Measurements from ENCODE around the gene PPP2R5A.
"Not testable (repeated sequence)": the region's sequence is repeated elsewhere in the genome, so short reads cannot be mapped to it uniquely, and the experiment has no call there.

Gene PPP2R5A

DNA sequence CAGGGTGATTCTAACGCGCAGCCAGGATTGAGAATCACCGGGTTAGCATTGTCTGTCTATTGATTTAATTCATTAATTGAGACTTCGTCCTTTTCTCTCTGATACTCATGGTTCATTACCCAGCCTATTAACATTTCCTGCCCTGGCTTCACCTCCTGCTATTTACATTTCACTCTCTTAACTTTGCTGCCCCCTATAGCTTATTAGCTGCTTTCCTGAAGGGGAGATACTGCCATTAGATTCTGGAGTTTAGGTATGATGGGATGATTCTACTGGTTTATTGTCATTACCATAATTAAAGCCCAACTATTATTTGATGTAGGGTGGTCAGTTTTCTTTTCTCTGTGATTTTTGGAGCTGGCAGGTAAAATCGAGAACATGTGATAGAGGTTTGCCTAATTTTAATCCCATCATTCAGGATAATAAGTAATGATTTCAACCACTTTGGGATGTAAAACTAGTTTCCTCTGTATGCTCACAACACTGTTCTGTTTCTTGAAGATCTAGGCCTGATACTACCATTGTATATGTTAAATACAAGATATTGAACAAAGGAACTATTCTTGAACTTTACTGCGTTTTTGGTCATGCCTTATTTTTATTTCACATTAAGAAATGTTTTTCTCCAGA is 6.4 kb downstream of the PPP2R5A start:
- H3K9ac ChIP-seq (ENCODE audit: low read length) = no peak overlapping the region
- no peak overlapping the region for H3K4me3 ChIP-seq (ENCODE audit: low read length)
- H3K27me3 ChIP-seq (ENCODE audit: control insufficient read depth, insufficient read depth, low read length) = no peaks in the 10 kb centered on the region
- H3K4me1 ChIP-seq (ENCODE audit: control insufficient read depth, insufficient read depth, low read length) = peaks cover 11% of the 10 kb centered on the region
- no peak overlapping the region for H3K27ac ChIP-seq (ENCODE audit: low read depth, low read length)
- H3K36me3 ChIP-seq (ENCODE audit: control insufficient read depth, insufficient read depth, low read length) = no peaks in the 10 kb centered on the region

DNA sequence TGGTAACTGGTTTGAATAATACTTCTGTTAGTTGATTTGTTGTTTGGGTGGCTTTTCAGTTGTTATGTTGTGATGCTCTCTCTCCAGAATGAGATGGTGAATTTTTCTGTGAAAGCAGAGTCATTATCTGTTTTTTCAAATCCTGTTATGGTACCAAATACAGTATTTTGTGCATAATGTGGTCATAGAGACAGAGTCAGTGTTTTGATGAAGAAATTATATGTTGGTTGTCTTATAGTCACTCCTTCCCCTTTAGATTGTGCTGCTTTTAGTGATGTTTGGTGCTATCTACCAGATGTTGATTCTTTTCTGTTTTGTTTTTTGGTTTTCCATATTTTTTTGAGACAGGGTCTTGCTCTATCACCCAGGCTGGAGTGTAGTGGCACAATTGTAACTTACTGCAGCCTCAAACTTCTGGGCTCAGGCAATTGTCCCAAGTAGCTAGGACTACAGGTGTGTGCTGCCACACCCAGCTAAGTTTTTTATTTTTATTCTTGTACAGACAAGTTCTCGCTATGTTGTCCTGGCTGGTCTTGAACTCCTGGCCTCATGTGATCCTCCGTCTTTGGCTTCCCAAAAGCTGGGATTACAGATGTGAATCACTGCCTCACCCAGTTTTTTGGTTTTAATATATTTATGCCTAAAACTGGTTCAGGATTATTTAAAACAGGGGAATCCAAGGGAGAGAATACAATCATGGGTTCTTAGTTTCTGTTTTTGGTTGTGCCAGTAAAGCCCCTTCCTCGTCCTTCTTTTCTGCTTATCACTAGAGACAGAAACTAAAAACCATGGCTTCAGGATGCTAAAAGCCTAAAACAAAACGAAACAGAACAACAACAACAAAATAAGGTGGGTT is 7.3 kb downstream of the PPP2R5A start:
- Histone ChIP-seq H3K9ac (ENCODE audit: low read length) (no peak overlapping the region), H3K27ac (ENCODE audit: low read depth, low read length) (no peak overlapping the region), H3K4me1 (ENCODE audit: control insufficient read depth, insufficient read depth, low read length) (peaks cover 8% of the 10 kb centered on the region), H3K36me3 (ENCODE audit: control insufficient read depth, insufficient read depth, low read length) (no peaks in the 10 kb centered on the region), H3K4me3 (ENCODE audit: low read length) (no peak overlapping the region), H3K27me3 (ENCODE audit: control insufficient read depth, insufficient read depth, low read length) (no peaks in the 10 kb centered on the region)

DNA sequence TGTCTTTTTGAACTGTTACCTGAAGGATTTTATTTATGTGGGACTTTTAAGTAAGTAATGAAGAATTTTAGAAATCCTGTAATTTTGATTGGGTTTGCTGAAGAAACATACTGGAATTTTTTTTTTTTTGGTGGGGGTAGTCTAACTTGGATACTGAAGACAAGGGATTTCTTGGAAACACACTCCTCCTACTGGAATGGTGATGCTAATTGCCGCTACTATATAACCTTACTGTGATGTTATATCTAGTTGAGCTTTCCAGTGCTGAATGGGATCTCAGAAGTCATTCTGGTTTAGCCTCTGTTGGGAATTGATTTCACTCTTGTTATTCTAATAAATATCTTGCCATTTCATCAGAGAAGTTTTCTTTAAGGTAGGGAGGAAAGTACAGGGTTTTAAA is 8.4 kb downstream of the PPP2R5A start:
- Histone ChIP-seq H3K27me3 (ENCODE audit: control insufficient read depth, insufficient read depth, low read length) (no peaks in the 10 kb centered on the region), H3K27ac (ENCODE audit: low read depth, low read length) (no peak overlapping the region), H3K4me3 (ENCODE audit: low read length) (no peak overlapping the region), H3K36me3 (ENCODE audit: control insufficient read depth, insufficient read depth, low read length) (no peaks in the 10 kb centered on the region), H3K9ac (ENCODE audit: low read length) (no peak overlapping the region), H3K4me1 (ENCODE audit: control insufficient read depth, insufficient read depth, low read length) (peaks cover 2% of the 10 kb centered on the region)

DNA sequence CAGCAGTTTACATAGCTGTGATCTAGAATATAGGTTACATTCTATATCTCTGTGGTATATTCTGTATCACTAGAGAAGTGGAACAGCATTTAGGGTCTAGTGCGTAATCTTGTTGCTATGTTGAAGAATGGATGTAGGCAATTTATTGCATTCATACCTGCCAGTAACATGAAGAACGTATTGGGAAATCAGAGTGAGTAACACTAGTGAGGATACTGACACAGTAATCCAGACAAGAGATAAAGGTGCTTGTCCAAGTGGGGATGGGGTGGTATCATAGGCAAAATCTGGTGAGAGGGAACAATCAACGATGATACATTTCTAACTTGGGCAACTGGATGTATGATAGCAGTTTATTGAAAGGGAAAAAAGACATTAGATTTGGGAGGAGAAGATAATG is 9.8 kb downstream of the PPP2R5A start:
- Histone ChIP-seq H3K9ac (ENCODE audit: low read length) (no peak overlapping the region), H3K27ac (ENCODE audit: low read depth, low read length) (no peak overlapping the region), H3K4me1 (ENCODE audit: control insufficient read depth, insufficient read depth, low read length) (no peaks in the 10 kb centered on the region), H3K4me3 (ENCODE audit: low read length) (no peak overlapping the region), H3K27me3 (ENCODE audit: control insufficient read depth, insufficient read depth, low read length) (no peaks in the 10 kb centered on the region), H3K36me3 (ENCODE audit: control insufficient read depth, insufficient read depth, low read length) (no peaks in the 10 kb centered on the region)

DNA sequence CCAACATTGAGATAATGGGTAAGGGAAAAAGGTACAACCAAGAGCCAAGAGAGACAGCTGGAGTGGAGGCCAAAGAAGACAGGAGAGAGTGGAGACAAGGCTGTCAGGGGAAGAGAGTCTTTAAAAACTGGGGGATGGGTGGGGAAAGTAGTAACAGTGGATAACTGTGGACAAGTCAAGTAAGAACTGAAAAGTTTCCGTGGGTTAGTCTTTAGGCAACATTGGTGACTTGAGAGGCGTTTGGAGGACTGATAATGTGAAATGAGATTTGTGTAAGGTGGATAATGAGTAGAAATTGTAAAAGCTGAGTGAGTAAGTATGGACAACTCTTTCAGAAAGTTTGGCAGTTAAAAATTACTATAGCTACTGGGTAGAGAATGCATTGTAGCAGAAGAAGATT is 10.4 kb downstream of the PPP2R5A start:
- no peaks in the 10 kb centered on the region for H3K4me1 ChIP-seq (ENCODE audit: control insufficient read depth, insufficient read depth, low read length)
- no peak overlapping the region for H3K4me3 ChIP-seq (ENCODE audit: low read length)
- H3K36me3 ChIP-seq (ENCODE audit: control insufficient read depth, insufficient read depth, low read length) = no peaks in the 10 kb centered on the region
- H3K27me3 ChIP-seq (ENCODE audit: control insufficient read depth, insufficient read depth, low read length) = no peaks in the 10 kb centered on the region
- no peak overlapping the region for H3K27ac ChIP-seq (ENCODE audit: low read depth, low read length)
- H3K9ac ChIP-seq (ENCODE audit: low read length) = no peak overlapping the region

DNA sequence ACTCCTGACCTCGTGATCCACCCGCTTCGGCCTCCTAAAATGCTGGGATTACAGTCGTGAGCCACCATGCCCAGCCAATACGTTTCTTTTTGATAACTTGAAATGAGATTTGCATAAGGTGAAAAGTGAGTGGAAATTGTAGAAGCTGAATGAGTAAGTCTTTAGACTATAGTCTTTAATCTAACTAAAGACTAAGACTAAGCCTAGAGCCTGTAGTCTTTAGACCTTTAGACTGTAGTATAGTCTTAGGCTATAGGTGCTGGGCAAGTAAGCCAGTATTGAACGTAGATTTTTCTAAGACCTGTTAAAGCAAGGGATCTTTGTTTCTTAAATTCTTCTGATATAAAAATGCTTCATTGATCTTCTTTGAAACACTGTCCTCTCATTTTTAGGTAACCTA is 12.1 kb downstream of the PPP2R5A start:
- Histone ChIP-seq H3K27me3 (ENCODE audit: control insufficient read depth, insufficient read depth, low read length) (no peaks in the 10 kb centered on the region), H3K9ac (ENCODE audit: low read length) (no peak overlapping the region), H3K4me1 (ENCODE audit: control insufficient read depth, insufficient read depth, low read length) (peaks cover 4% of the 10 kb centered on the region), H3K27ac (ENCODE audit: low read depth, low read length) (no peak overlapping the region), H3K36me3 (ENCODE audit: control insufficient read depth, insufficient read depth, low read length) (no peaks in the 10 kb centered on the region), H3K4me3 (ENCODE audit: low read length) (no peak overlapping the region)

DNA sequence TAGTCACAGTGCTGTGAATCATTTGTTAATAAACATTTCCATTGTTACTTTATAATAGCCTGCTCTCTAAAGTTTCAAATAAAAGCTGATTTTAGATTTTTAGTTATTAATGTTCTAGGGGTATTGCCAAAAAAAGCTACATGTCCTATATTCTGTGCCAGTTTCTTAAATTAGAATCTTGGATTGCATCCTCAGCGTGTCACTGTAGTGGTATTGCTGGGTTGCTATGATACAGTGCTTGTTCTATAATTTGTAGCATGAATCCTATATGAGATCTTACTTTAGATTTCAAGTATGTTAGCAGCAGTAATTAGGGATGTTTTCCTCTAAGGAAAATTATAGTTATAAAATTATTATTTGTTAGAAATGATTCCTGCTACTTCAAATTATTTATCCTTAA is 16.4 kb downstream of the PPP2R5A start:
- no peak overlapping the region for H3K27ac ChIP-seq (ENCODE audit: low read depth, low read length)
- H3K36me3 ChIP-seq (ENCODE audit: control insufficient read depth, insufficient read depth, low read length) = no peaks in the 10 kb centered on the region
- no peaks in the 10 kb centered on the region for H3K27me3 ChIP-seq (ENCODE audit: control insufficient read depth, insufficient read depth, low read length)
- peaks cover 4% of the 10 kb centered on the region for H3K4me1 ChIP-seq (ENCODE audit: control insufficient read depth, insufficient read depth, low read length)
- H3K9ac ChIP-seq (ENCODE audit: low read length) = no peak overlapping the region
- no peak overlapping the region for H3K4me3 ChIP-seq (ENCODE audit: low read length)

DNA sequence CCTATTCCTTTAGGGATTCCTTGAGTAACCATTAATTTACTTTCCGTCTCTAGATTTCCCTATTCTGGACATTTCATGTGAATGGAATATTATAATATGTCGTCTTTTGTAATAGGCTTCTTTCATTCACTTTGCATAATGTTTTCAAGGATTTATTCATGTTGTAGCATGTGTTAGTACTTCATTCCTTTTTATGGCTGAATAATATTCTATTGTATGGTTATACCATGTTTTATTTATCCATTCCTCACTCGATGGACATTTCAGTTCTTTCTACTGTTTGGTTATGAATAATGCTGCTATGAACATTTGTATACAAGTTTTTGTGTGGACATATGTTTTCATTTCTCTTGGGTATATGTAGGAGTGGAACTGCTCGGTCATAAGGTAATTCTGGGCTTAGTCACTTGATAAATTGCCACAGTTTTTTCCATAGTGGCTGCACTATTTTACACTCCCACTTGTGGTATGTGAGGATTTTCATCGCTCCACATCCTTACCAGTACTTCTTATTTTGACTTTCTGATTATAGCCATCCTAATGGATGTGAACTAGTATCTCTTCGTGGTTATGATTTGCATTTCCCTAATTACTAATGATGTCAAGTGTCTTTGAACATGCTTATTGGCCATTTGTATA is 17.7 kb downstream of the PPP2R5A start:
- H3K4me1 ChIP-seq (ENCODE audit: control insufficient read depth, insufficient read depth, low read length) = peaks cover 4% of the 10 kb centered on the region
- H3K9ac ChIP-seq (ENCODE audit: low read length) = no peak overlapping the region
- H3K27me3 ChIP-seq (ENCODE audit: control insufficient read depth, insufficient read depth, low read length) = no peaks in the 10 kb centered on the region
- H3K4me3 ChIP-seq (ENCODE audit: low read length) = no peak overlapping the region
- no peak overlapping the region for H3K27ac ChIP-seq (ENCODE audit: low read depth, low read length)
- H3K36me3 ChIP-seq (ENCODE audit: control insufficient read depth, insufficient read depth, low read length) = no peaks in the 10 kb centered on the region

DNA sequence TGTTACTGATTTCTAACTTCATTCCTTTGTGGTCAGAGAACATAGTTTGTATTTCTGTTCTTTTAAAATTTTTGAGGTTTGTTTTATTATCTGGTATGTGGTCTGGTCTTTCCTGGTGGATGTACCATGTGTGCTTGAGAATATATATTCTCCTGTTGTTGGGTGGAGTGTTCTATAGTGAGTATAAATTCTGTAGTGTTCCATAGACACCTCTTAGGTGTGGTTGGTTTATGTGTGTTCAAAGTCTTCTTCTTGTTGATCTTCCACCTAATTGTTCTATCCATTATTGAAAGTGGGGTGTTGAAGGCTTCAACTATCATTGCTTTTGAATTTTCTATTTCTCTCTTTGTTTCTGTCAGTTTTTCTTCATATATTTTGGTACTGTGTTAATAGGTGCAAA is 20.1 kb downstream of the PPP2R5A start:
- Histone ChIP-seq H3K36me3 (ENCODE audit: control insufficient read depth, insufficient read depth, low read length) (no peaks in the 10 kb centered on the region), H3K27me3 (ENCODE audit: control insufficient read depth, insufficient read depth, low read length) (no peaks in the 10 kb centered on the region), H3K27ac (ENCODE audit: low read depth, low read length) (no peak overlapping the region), H3K9ac (ENCODE audit: low read length) (no peak overlapping the region), H3K4me1 (ENCODE audit: control insufficient read depth, insufficient read depth, low read length) (peaks cover 4% of the 10 kb centered on the region), H3K4me3 (ENCODE audit: low read length) (no peak overlapping the region)

DNA sequence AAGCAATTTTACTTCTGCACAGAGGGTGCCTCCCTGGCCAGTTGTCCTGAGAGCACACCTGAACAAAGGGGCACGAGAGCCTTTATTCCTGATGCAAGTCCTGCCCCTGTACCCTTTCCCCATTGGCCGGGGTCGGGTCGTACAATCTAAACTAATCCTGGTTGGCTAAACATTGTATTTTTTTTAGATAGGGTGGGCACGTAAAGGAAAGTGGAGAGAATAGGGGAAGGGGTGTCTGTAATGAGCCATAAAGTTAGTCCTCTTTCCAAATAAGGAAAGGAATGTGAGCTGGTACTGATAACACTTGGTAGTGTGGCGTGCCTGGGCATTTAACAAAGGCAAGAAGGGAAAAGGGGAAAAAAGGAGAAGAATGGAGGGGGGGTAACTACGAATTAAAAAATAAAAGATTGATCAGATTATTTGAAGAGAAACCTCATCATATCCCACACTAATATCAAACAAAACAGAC is 20.8 kb downstream of the PPP2R5A start:
- H3K27me3 ChIP-seq (ENCODE audit: control insufficient read depth, insufficient read depth, low read length); H3K4me1 ChIP-seq (ENCODE audit: control insufficient read depth, insufficient read depth, low read length); H3K27ac ChIP-seq (ENCODE audit: low read depth, low read length); H3K4me3 ChIP-seq (ENCODE audit: low read length); H3K9ac ChIP-seq (ENCODE audit: low read length); H3K36me3 ChIP-seq (ENCODE audit: control insufficient read depth, insufficient read depth, low read length): not testable (repeated sequence)

DNA sequence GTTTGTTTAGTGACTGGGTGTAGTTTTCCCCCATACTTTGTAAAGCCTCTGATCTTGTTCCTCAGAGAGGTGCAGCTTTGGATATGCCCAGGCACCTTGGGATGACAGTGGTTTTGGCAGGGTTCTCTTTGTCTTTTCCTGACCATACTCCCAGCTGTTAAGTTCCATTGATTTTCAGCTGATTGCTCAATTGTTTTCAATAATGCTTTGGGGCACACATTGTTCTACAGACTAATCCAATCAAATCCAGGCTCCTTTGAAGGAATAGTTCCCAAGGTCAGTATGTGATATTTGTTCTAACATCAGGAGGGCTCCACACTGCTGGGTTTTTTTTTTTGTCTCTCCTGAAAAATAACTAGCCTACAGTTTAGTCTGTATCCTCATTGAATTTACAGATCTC is 24.8 kb downstream of the PPP2R5A start:
- no peaks in the 10 kb centered on the region for H3K36me3 ChIP-seq (ENCODE audit: control insufficient read depth, insufficient read depth, low read length)
- no peak overlapping the region for H3K27ac ChIP-seq (ENCODE audit: low read depth, low read length)
- H3K9ac ChIP-seq (ENCODE audit: low read length) = no peak overlapping the region
- H3K27me3 ChIP-seq (ENCODE audit: control insufficient read depth, insufficient read depth, low read length) = no peaks in the 10 kb centered on the region
- H3K4me1 ChIP-seq (ENCODE audit: control insufficient read depth, insufficient read depth, low read length) = no peaks in the 10 kb centered on the region
- no peak overlapping the region for H3K4me3 ChIP-seq (ENCODE audit: low read length)

DNA sequence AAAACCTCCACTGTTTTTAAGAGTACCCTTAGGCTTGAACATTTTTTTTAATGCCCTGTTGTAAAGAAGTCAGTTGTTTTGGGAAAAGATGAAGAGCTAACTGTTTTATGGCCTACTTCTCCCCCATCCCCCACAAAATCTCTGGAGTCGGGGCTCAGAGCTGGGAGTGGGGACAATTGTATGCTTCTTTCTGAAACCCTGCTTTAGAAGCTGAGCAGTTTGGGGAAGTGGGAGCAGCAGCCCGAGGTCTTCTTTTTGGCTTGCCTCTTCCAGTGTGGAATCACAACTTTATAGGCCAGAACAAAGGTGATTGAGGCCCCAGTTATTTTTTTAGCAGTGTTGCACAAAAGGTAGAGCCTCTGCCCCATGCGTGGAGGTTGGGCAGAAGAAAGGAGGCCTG is 25.2 kb downstream of the PPP2R5A start:
- H3K9ac ChIP-seq (ENCODE audit: low read length) = no peak overlapping the region
- no peaks in the 10 kb centered on the region for H3K27me3 ChIP-seq (ENCODE audit: control insufficient read depth, insufficient read depth, low read length)
- H3K4me1 ChIP-seq (ENCODE audit: control insufficient read depth, insufficient read depth, low read length) = no peaks in the 10 kb centered on the region
- no peak overlapping the region for H3K4me3 ChIP-seq (ENCODE audit: low read length)
- H3K36me3 ChIP-seq (ENCODE audit: control insufficient read depth, insufficient read depth, low read length) = no peaks in the 10 kb centered on the region
- H3K27ac ChIP-seq (ENCODE audit: low read depth, low read length) = no peak overlapping the region
